Ovary (tissue), 3 donors: ENCODE results near the gene FGFRL1.

Experiments used
- EP300 ChIP-seq: sonication (generic); formaldehyde crosslinking; IDR thresholded peaks from one replicate; pipeline ENCODE4 v1.6.1; 2017; ENCODE audit warnings: antibody characterized with exemption
- TF ChIP-seq, protein P1 (sequence below), 3 donors: fragments of 450-650 bp in 2 of 3; fragments of 200-600 bp in 1 of 3; IDR thresholded peaks; one replicate each; pipeline versions ENCODE4 v1.5.1 to v1.8.0; 2016 to 2022; ENCODE audit warnings: antibody characterized with exemption in 3 of 3, mild to moderate bottlenecking in 1 of 3
- donor health status: DM: no; HTN: no; CAD: no.

DNA sequence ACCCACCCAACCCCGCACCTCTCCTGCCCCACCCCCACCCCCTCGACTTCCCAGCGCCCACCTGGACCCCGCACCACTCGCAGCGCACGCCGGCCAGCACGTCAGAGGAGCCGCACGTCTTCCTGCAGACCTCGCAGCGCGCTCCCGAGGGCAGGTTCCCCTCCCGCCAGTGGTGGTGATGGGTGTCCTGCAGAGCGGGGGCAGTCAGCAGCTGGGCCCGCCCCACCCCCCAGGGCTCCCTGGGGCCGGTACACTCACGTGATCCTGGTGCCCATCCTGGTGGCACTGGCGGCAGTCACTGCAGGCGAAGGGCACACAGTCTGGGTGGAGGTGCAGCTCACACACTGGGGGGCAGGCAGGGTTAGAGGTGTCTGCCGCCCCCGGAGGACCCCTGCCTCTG, 43.2 kb upstream of the FGFRL1 start:
- TF ChIP-seq EP300, result no peak
- TF ChIP-seq, protein P1, sequence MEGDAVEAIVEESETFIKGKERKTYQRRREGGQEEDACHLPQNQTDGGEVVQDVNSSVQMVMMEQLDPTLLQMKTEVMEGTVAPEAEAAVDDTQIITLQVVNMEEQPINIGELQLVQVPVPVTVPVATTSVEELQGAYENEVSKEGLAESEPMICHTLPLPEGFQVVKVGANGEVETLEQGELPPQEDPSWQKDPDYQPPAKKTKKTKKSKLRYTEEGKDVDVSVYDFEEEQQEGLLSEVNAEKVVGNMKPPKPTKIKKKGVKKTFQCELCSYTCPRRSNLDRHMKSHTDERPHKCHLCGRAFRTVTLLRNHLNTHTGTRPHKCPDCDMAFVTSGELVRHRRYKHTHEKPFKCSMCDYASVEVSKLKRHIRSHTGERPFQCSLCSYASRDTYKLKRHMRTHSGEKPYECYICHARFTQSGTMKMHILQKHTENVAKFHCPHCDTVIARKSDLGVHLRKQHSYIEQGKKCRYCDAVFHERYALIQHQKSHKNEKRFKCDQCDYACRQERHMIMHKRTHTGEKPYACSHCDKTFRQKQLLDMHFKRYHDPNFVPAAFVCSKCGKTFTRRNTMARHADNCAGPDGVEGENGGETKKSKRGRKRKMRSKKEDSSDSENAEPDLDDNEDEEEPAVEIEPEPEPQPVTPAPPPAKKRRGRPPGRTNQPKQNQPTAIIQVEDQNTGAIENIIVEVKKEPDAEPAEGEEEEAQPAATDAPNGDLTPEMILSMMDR (IDR thresholded peaks at IDR 0.05), result no peak
